CD4-positive, alpha-beta T cell treated with Interleukin-17A for 1 hour (primary cell): Measurements from ENCODE around the gene WDR62.

ENCODE experiments used
- DNase-seq: peaks from one replicate; pipeline ENCODE4 v3.0.0-alpha.2; 2020

Gene WDR62

DNA sequence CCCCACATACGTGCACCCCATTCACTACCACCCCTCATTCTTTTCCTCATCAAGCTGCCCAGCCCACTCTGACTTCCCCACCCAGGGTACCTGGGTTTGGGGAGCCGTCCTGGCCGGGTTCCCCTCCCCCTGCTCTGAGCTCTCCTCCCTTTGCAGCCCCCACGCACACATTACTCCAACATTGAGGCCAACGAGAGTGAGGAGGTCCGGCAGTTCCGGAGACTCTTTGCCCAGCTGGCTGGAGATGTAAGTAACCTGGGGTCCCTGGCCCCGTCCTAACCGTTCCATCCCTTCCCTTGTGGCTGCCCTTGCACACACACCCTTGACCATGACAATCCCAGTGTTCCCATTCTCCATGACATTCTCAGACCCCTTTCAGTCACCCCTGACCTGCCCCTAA, 87.8 kb downstream of the WDR62 start:
- no peak for DNase-seq

DNA sequence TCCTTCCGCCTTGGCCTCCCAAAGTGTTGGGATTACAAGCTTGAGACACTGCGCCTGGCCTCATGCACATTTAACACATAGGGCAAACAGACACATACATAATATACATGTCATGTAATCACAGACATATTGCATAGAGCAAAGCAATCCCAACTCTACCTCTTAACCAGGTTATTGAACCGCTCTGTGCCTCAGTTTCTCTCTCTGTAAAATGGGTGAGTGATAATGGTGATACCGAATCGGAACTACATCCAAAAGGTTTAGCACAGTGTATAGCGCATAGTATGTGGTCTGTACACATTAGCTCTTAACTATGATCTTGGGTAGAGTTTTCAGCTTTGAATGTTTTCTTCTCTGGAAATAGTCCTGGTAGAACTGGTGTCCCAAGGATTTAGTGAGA, 89.9 kb downstream of the WDR62 start:
- no peak for DNase-seq

DNA sequence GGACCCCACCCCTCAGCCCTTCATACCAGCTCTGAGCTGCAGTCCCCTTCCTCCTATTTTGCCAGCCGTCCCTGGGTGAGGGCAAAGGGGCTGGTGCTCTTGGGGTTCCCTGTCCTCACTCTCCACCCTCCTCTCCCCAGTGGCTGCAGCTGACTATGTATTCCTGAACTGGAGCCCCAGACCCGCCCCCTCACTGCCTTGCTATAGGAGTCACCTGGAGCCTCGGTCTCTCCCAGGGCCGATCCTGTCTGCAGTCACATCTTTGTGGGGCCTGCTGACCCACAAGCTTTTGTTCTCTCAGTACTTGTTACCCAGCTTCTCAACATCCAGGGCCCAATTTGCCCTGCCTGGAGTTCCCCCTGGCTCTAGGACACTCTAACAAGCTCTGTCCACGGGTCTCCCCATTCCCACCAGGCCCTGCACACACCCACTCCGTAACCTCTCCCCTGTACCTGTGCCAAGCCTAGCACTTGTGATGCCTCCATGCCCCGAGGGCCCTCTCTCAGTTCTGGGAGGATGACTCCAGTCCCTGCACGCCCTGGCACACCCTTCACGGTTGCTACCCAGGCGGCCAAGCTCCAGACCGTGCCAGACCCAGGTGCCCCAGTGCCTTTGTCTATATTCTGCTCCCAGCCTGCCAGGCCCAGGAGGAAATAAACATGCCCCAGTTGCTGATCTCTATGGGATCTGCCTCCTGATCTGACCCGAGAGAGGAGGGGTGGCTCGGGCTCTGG, 95.1 kb downstream of the WDR62 start:
- DNase-seq: no peak

DNA sequence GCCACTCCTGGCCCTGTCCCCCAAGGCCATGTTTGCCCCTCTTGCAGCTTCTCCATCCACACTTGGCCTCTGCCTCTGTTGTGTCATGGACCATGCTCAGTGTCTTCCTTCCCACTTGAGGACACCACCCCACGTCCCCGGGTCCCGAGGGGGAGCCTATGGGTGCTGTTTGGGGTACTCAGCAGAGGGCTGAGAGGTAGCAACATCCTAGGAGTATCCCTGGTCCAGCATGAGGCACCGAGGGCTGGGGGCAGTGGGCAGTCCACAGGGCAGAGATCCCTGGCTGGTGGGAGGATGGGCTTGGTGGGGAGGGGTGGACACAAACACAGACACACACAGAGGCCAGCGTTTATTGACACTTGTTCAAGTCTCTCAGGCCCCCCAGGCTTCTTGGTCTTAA, 95.9 kb downstream of the WDR62 start:
- DNase-seq: no peak

DNA sequence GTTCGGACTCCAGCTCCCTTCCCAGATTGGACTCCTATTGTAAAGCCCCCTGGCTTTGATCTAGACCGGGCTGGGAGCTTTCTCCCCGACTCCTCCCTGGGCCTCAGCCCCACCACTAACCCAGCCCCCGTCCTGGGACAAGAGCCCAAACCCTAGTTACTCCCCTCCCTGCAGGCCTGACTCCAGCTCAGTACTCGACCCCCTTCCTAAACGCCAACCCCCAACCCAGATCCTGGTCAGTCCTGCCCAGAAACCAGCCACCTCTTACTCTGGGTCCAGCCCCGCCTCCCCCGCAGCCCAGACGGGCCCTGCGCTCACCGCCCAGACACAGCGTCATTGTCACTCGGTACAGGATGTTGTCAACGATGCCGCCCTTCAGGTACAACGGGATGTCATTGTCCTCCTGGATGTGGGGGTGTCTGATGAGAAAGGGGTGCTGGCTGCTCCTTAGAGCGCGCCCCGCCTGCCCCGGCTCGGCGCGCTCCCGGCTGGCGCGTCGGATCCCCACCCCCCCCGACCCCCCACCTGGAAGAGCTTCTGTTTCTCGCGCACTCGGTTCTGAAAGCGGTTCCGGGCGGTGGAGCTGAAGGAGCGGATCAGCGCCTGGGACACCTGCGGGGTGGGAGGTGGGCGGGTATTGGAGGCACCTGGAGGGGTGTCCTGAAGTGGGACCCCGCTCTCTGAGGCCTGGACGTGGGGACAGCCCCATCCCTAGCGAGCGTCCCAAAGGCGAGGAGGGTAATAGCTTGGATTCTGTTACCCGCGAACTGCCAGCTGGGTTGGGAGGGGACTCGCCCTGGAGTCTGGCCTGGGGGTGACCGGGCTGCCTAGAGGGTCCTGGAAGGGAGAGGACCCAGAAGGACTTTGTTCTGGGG, 96.7 kb downstream of the WDR62 start:
- no peak for DNase-seq

GRCh38 chr19:36152019-36152351, 97.3 kb downstream of the WDR62 start:
- no peak for DNase-seq

DNA sequence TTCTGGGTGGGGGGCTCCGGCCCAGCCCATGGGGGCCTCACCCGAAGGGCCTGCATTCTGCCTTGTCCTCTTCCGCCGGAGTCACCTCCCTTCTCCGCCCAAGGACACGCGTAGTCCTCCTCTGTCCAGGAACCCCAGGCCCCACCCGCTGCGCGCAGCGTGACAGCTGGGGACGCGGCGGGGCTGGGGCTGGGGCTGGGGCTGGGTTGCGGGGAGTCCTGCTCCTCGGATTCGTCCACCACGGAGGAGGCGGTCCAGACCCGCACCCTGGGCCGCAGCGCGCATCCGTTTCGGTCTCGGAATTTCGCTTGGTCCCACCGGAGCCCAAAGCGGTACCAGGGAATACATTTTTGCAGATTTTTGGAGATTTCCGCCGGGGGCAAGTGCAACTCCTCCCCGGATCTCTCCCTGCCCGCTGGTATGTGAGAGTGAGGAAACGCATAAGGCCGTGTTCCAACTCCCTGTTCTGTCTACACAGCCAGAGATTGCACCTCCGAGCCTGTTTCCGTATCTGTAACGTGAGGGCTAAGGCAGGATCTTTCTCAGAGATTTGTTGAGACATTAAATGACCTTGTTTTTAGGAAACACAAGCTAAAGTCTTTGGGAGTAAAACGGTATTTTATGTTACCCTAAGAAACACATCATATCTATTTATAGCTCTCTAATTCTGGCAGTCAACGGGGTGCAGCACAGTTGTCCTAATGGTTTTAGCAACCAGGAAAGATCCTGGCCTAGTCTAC, 97.8 kb downstream of the WDR62 start, which contains the start of gene COX7A1:
COX7A1 (minus strand) TSS at position 96 of the 740 bp plus-strand sequence; CDS start at position 56, 40 bp downstream.
- no peak for DNase-seq

- DNase-seq: no peak
Observed at GRCh38 chr19:36153126-36153525, 98.4 kb downstream of the WDR62 start.
